ENCODE results near the gene KIR2DL3.
"Not testable (repeated sequence)": the region's sequence is repeated elsewhere in the genome, so short reads cannot be mapped to it uniquely, and the experiment has no call there.

KIR2DL3 gene

GRCh38 chr19:54744080-54744479 lies 5.8 kb downstream of the KIR2DL3 start:
- FAIRE-seq = not testable (repeated sequence)

DNA sequence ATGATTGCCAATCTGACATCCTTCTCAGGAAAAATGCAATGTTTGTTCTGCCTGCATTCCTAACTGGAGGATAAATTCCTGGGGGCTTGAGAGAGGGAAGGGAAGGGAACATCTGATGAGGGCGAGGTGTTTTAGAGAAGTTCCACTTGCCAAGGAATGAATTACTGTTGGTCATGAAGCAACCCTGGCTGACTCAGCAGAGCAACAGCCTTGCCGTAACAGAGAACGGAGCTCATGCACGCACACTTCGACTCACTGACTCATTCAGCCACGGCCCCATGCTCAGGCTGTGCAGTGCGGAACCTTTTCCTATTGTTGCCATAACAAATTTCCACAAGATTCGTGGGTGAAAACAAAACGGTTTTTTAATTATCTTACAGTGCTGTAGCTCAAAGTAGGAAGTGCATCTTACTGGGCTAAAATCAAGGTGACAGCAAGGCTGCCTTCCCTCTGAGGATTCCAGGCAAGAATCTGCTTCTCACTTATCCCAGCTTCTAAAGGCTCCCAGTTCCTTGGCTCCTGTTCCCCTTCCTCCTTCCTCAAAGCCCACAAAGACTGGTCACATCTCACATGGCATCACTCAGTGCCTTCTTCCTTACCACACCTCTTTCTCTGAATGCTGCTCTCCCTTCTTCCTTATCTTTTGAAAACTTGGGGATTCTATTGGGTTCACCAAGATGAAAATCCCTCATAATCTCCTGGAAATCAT lies 9.5 kb downstream of the KIR2DL3 start:
- not testable (repeated sequence) for FAIRE-seq

DNA sequence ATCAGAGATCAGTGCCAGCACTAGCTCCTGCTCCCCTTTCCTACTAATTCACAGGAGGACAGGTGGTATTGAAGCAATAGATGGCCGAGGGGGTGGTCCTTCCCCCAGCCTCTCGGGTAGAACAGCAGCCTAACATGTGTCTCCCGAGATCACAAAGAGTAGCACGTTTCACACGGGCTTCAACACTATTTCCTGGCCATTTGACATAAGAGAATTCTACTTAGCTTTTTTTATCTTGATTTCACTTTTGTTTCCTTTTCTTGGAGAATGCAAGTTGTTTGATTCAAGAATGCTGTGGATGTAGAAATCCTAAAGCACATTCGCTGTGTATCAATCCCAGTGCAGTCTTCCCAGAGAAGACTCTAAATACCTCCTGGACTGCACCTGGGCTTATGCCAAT lies 12.0 kb downstream of the KIR2DL3 start:
- not testable (repeated sequence) for FAIRE-seq

- FAIRE-seq = not testable (repeated sequence)
These were observed 18.1 kb downstream of the KIR2DL3 start for GRCh38 chr19:54756204-54757110.

DNA sequence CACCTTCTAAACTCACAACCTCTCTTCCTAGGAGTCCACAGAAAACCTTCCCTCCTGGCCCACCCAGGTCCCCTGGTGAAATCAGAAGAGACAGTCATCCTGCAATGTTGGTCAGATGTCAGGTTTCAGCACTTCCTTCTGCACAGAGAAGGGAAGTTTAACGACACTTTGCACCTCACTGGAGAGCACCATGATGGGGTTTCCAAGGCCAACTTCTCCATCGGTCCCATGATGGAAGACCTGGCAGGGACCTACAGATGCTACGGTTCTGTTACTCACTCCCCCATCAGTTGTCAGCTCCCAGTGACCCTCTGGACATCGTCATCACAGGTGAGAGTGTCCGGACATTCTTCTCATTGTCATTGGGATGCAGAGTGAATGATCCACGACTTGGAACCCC lies 20.3 kb downstream of the KIR2DL3 start:
- FAIRE-seq = not testable (repeated sequence)

- FAIRE-seq = not testable (repeated sequence)
These were observed 25.9 kb downstream of the KIR2DL3 start for GRCh38 chr19:54764219-54764618.

DNA sequence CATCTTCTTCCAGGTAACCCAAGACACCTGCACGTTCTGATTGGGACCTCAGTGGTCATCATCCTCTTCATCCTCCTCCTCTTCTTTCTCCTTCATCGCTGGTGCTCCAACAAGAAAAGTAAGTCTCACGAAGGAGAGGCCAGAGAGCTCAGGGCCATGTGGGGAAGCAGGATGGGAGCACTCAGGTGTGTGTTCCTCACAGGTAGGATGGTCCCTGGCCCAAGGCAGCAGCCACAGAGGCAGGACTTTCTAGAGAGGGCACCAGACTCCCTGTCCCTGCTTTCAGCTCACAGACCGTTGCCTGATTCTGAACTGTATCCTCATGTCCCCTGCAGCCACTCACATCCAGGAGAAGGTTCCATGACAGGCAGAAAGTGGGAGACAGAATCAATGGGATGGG lies 28.2 kb downstream of the KIR2DL3 start:
- FAIRE-seq = not testable (repeated sequence)

DNA sequence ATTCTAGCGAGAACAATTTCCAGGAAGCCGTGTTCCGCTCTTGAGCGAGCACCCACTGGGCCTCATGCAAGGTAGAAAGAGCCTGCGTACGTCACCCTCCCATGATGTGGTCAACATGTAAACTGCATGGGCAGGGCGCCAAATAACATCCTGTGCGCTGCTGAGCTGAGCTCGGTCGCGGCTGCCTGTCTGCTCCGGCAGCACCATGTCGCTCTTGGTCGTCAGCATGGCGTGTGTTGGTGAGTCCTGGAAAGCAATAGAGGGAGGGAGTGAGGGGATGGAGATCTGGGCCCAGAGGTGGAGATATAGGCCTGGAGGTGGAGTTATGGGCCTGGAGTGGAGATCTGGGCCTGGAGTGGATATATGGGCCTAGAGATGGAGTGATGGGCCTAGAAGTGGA lies 31.3 kb downstream of the KIR2DL3 start, which contains the start of gene KIR2DL1:
Gene KIR2DL1 (plus strand): TSS at position 148 of the 400 bp plus-strand sequence. CDS start 58 bp downstream, at position 206.
- FAIRE-seq = not testable (repeated sequence)

DNA sequence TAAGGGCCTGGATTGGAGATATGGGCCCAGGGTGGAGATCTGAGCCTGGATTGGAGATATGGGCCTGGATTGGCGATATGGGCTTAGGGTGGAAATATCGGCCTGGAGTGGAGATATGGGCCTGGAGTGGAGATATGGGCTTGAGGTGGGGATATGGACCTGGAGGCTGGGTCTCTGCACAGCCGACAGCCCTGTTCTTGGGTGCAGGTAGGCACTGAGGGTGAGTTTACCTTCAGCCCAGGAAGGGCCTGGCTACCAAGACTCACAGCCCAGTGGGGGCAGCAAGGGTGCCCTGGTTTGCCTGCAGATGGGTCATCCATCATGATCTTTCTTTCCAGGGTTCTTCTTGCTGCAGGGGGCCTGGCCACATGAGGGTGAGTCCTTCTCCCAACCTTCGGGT lies 32.2 kb downstream of the KIR2DL3 start:
- FAIRE-seq = not testable (repeated sequence)

DNA sequence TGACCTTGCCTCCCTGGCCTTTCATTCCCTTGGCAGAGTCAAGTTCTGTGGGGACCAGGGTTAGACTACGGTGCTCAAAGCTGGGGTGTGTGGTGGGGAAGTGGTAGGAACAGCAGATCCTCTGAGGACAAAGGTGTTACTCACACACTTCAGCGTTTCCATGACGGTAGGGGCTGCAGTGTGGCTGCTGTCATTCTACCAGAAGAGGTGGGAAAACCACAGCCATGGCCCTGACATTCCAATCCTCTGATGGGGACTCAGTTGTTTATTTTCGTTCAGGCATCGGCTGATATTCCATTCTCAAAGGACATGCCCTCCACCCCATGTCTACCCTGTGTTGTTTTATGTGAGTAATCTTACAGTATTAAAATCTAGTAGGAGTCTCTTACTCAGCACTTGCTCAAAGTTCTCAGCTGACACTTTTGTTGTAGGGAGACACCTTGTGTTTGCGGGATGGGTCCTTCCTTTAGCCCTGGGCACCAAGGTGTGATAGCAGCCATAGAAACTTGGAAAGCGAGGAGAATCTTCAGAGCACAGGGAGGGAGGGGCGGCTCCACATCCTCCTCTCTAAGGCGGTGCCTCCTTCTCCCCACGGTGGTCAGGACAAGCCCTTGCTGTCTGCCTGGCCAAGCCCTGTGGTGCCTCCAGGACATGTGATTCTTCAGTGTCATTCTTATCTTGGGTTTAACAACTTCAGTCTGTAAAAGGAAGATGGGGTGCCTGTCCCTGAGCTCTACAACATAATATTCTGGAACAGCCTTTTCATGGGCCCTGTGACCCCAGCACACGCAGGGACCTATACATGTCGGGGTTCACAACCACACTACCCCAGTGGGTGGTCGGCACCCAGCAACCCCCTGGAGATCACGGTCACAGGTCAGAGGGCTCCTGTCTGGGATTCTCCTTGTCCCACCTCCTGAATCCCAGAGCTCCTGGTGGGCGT lies 33.0 kb downstream of the KIR2DL3 start:
- not testable (repeated sequence) for FAIRE-seq

DNA sequence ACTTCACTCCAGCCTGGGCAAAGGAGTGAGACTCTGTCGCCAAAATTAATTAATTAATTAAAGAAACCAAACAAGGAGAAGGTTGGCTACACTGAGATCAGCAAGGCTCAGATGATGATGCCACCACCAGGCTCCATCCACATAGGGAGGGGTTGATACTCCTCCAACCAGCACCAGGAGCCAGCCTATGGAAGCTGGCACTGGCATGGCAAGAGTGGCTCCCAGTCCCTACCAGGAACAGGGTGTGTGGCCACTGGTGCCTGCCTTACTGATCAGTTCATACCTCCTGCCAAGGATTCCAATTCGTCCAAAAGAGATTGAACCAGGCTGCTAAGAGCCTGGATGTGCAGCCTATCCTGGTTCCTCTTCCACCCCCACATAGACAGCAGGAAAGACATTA lies 34.4 kb downstream of the KIR2DL3 start:
- FAIRE-seq = not testable (repeated sequence)

DNA sequence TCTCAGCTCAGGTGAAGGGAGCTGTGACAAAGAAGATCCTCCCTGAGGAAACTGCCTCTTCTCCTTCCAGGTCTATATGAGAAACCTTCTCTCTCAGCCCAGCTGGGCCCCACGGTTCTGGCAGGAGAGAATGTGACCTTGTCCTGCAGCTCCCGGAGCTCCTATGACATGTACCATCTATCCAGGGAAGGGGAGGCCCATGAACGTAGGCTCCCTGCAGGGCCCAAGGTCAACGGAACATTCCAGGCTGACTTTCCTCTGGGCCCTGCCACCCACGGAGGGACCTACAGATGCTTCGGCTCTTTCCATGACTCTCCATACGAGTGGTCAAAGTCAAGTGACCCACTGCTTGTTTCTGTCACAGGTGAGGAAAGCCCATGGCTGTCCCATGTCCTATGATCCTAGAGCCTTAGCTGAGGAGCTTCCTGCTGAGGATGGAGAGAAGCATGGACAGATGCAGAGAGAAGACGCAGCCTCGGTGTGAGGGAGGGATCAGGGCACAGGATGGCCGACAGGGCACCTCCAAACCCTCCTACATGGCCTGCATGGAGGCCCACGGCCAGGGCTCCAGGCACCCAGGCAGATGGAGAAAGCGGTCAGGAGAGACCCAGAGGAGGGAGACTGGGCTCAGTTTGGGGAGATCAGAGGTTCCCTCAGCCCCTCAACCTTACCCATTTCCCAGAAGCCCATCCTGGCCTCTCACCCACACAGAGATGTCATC lies 36.9 kb downstream of the KIR2DL3 start:
- FAIRE-seq = not testable (repeated sequence)

DNA sequence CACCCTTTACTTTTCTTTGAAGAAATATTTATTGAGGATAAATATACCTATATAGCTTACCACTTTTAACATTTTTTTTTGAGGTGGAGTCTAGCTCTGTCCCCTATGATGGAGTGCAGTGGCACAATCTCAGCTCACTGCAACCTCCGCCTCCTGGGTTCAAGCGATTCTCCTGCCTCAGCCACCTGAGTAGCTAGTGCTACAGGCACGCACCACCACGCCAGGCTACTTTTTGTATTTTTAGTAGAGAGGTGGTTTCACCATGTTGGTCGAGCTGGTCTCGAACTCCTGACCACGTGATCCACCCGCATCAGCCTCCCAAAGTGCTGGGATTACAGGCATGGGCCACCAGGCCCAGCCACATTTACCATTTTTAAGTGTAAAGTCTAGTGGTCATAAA lies 37.5 kb downstream of the KIR2DL3 start:
- FAIRE-seq = not testable (repeated sequence)

DNA sequence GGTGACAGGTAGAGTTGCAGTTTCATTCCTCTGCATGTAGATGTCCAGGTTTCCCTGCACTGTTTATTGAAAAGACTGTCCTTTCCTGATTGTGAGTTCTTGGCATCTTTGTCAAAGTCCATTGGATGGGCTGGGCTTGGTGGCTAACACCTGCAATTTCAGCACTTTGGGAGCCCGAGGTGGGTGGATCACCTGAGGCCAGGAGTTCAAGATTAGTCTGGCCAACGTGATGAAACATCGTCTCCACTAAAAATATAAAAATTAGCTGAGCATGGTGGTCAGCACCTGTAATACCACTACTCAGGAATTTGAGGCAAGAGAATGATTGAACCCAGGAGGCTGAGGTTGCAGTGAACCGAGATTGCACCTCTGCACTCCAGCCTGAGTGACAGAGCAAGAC lies 39.5 kb downstream of the KIR2DL3 start:
- FAIRE-seq = not testable (repeated sequence)

DNA sequence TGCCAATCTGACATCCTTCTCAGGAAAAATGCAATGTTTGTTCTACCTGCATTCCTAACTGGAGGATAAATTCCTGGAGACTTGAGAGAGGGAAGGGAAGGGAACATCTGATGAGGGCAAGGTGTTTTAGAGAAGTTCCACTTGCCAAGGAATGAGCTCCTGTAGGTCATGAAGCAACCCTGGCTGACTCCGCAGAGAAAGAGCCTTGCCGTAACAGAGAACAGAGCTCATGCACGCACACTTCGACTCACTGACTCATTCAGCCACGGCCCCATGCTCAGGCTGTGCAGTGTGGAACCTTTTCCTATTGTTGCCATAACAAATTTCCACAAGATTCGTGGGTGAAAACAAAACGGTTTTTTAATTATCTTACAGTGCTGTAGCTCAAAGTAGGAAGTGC lies 40.6 kb downstream of the KIR2DL3 start:
- not testable (repeated sequence) for FAIRE-seq

DNA sequence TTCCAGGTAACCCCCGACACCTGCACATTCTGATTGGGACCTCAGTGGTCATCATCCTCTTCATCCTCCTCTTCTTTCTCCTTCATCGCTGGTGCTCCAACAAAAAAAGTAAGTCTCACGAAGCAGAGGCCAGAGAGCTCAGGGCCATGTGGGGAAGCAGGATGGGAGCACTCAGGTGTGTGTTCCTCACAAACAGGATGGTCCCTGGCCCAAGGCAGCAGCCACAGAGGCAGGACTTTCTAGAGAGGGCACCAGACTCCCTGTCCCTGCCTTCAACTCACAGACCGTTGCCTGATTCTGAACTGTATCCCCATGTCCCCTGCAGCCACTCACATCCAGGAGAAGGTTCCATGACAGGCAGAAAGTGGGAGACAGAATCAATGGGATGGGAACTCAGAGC lies 44.6 kb downstream of the KIR2DL3 start:
- FAIRE-seq = not testable (repeated sequence)

DNA sequence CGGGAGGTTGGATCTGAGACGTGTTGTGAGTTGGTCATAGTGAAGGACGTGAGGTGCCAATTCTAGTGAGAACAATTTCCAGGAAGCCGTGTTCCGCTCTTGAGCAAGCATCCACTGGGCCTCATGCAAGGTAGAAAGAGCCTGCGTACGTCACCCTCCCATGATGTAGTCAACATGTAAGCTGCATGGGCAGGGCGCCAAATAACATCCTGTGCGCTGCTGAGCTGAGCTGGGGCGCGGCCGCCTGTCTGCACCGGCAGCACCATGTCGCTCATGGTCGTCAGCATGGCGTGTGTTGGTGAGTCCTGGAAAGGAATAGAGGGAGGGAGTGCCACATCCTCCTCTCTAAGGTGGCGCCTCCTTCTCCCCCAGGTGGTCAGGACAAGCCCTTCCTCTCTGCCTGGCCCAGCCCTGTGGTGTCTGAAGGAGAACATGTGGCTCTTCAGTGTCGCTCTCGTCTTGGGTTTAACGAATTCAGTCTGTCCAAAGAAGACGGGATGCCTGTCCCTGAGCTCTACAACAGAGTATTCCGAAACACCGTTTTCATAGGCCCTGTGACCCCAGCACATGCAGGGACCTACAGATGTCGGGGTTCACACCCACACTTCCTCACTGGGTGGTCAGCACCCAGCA lies 47.9 kb downstream of the KIR2DL3 start:
- not testable (repeated sequence) for FAIRE-seq

DNA sequence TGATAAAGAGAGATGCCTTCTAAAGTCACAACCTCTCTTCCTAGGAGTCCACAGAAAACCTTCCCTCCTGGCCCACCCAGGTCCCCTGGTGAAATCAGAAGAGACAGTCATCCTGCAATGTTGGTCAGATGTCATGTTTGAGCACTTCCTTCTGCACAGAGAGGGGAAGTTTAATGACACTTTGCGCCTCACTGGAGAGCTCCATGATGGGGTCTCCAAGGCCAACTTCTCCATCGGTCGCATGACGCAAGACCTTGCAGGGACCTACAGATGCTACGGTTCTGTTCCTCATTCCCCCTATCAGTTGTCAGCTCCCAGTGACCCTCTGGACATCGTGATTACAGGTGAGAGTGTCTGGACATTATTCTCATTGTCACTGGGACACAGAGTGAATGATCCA lies 49.8 kb downstream of the KIR2DL3 start:
- FAIRE-seq = not testable (repeated sequence)

- no peak for FAIRE-seq
These were observed 52.4 kb downstream of the KIR2DL3 start for GRCh38 chr19:54790711-54791110.

DNA sequence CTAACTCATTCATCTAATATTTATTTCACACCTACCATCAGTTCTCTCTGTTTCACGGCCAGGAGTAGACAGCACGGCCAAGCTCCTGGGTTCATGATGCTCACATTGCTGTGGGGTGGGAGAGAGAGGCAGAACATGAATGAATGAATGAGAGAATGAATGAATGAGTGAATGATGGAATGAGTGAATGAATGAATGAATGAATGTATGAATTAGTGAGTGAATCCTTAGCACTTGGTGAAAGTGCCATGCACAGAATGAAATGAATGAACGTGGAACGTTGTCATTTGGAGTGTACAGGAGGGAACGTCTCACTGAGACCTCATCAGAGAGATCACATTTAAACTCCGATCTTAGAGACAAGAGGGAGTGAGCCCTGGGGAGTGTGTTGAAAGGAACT lies 53.2 kb downstream of the KIR2DL3 start:
- FAIRE-seq = no peak

DNA sequence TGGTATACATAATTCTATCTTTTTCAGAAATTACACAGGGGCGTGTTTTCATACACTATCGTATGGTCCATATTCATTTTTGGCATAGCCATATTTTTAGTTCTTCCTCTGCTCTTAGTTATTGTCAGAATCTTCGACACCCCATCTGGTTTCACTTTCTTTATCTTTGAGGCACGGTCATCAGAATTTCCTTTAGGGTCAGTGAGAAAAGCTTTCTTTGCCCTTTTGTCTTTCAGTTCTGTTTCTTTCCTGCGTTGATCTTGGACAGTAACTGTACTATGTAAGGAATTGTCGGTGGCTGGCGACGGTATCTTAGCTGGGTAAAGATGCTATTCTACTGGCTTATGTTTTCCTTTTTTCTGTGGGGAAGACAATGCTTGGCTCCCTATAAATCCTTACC lies 54.5 kb downstream of the KIR2DL3 start:
- FAIRE-seq = no peak
